Measurements from ENCODE around the gene VAV3. TPM values are rescaled to one million over a fixed set of nuclear protein-coding genes. Genes with fewer than 3 reads are reported as not detected.
A peak's percentile ranks its signal among the peaks of the same experiment; 100 is the strongest.

The VAV3 gene
- total and polyA plus RNA-seq, 8 donors: 7.1 to 21.4 (median 12.8) TPM

DNA sequence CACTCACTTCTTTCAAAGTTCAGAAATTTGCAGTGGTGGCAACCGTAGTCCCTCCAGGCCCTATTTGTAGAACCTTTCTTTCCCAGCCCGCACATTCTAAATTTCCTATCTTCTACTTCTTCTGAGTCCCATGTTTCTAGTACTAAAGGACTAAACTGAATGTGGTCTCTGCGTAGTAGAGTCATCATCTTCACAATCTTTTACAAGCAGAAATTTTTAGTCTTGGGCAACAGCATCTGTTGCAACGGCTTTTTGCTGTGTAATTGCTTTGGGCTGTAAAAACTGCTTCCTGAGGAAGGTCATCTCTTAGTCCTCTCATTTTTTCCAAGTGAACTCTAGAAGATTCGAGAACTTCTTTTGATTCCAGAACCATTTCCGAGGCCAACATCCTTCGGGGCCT is 23.9 kb downstream of the VAV3 start:
- H3K4me3 ChIP-seq: no peak overlapping the region
- ATAC-seq (peak in 2 of 4 donors; percentile 26 to 51), DNase-seq (no peak), FAIRE-seq (no peak)
- no peaks in the 10 kb centered on the region for H3K9me3 ChIP-seq
- H3K36me3 ChIP-seq: no peaks in the 10 kb centered on the region
- H3K27me3 ChIP-seq: no peaks in the 10 kb centered on the region
- WGBS, 2 donors: 79 to 83% methylated on average over 7 of the region's 7 CpGs
- intact Hi-C loops (cut with DNase I): no loop called here
- no peaks in the 10 kb centered on the region for H3K4me1 ChIP-seq
- peak overlapping the region in 2 of 4 donors; percentile 7 to 25 for H3K27ac ChIP-seq
- TF ChIP-seq, protein P1, sequence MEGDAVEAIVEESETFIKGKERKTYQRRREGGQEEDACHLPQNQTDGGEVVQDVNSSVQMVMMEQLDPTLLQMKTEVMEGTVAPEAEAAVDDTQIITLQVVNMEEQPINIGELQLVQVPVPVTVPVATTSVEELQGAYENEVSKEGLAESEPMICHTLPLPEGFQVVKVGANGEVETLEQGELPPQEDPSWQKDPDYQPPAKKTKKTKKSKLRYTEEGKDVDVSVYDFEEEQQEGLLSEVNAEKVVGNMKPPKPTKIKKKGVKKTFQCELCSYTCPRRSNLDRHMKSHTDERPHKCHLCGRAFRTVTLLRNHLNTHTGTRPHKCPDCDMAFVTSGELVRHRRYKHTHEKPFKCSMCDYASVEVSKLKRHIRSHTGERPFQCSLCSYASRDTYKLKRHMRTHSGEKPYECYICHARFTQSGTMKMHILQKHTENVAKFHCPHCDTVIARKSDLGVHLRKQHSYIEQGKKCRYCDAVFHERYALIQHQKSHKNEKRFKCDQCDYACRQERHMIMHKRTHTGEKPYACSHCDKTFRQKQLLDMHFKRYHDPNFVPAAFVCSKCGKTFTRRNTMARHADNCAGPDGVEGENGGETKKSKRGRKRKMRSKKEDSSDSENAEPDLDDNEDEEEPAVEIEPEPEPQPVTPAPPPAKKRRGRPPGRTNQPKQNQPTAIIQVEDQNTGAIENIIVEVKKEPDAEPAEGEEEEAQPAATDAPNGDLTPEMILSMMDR (IDR thresholded peaks at IDR 0.05): no peak

DNA sequence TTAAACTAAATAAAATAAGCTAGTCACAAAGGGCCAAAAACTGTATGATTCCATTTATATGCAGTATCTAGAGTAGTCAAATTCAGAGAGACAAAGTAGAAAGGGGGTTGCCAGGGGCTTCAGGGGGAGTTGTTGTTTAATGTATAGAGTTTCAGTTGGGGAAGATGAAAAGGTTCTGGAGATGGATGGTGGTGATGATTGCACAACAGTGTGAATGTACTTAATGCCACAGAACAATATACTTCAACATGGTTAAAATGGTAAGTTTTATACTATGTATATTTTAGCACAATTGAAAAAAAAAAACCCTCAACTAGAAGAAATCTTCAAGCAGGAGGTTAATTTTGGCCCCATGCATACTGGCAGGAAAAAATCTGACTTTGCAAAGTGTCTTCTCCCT is 24.3 kb downstream of the VAV3 start:
- no peak overlapping the region for H3K4me3 ChIP-seq
- H3K36me3 ChIP-seq: no peaks in the 10 kb centered on the region
- no peaks in the 10 kb centered on the region for H3K4me1 ChIP-seq
- TF ChIP-seq, protein P1 (IDR thresholded peaks at IDR 0.05): no peak
- H3K27ac ChIP-seq: peak overlapping the region in 1 of 4 donors; percentile 25
- ATAC-seq (no peak), DNase-seq (no peak), FAIRE-seq (no peak)
- no peaks in the 10 kb centered on the region for H3K9me3 ChIP-seq
- intact Hi-C loops (cut with DNase I): no loop called here
- H3K27me3 ChIP-seq: no peaks in the 10 kb centered on the region

DNA sequence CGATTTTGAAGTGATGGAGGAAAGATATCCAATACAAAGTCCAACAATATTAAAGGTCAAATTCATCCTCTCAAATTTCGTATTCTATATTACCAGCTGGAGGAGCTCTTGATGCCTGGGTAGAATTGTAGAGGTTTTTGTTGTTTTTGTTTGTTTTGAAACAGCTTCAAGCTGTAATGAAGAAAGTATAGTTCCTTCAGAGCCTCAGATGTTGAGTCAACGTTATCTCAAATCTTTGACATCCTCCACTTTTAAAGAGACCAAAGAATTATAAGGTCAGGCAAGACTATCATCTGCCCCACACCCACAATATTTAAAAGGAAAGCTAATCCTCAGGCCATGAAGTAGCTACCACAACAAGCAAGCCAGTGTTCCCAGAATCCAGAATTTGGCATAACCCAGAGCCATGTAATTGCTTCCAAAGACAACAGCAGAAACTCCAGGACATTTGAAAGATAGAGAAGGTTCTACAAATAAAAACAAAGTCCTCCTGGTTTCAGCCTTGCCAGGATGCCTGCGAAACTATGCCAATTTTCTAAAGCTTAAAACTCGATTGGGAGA is 24.9 kb downstream of the VAV3 start:
- WGBS, 2 donors: 54 to 65% methylated on average over 5 of the region's 5 CpGs
- no peaks in the 10 kb centered on the region for H3K27me3 ChIP-seq
- TF ChIP-seq, protein P1 (IDR thresholded peaks at IDR 0.05): no peak
- no peak for DNase-seq
- H3K36me3 ChIP-seq: no peaks in the 10 kb centered on the region
- intact Hi-C loops (cut with DNase I): no loop called here
- H3K27ac ChIP-seq: no peak overlapping the region
- H3K4me1 ChIP-seq: peaks cover 0 to 4% (median 3%) of the 10 kb centered on the region in 3 donors
- no peak for ATAC-seq
- H3K9me3 ChIP-seq: no peaks in the 10 kb centered on the region
- no peak for FAIRE-seq
- no peak overlapping the region for H3K4me3 ChIP-seq

DNA sequence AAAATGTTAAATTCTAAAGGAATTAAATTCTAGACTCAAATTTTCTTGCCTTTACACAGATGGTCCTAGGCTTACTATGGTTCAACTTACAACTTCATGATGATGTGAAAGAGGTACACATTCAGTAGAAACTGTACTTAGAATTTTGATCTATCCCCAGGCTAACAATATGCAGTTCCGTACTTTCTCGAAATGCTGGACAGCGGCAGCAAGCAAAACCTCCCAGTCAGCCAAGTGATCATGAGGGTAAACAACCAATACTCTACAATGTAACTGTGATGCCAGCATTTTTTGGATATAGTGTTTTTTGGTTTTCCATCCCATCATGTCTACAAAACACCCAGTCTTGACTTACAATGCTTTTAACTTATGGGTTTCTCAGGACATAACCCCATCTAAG is 25.7 kb downstream of the VAV3 start:
- H3K9me3 ChIP-seq: no peaks in the 10 kb centered on the region
- no peak for DNase-seq
- intact Hi-C loops (cut with DNase I): no loop called here
- no peak overlapping the region for H3K27ac ChIP-seq
- 95 to 97% methylated on average over 3 of the region's 3 CpGs for WGBS, 2 donors
- TF ChIP-seq, protein P1 (IDR thresholded peaks at IDR 0.05): no peak
- no peak for FAIRE-seq
- H3K4me1 ChIP-seq: peaks cover 0 to 11% (median 7%) of the 10 kb centered on the region in 3 donors
- H3K4me3 ChIP-seq: no peak overlapping the region
- H3K36me3 ChIP-seq: no peaks in the 10 kb centered on the region
- no peak for ATAC-seq
- H3K27me3 ChIP-seq: no peaks in the 10 kb centered on the region

All from pancreas (tissue), 10 donors.